SK-N-SH treated with all-trans-retinoic acid at 6 μM for 48 hours (cell line): Measurements from ENCODE around the gene TMEM132A.

ENCODE experiments used
- BACH2 ChIP-seq: fragments of 250-450 bp; sonication (Bioruptor Pico); IDR thresholded peaks from 2 replicates; pipeline ENCODE4 v1.9.0; 2021; ENCODE audit warnings: mild to moderate bottlenecking, borderline replicate concordance
- CSDC2 ChIP-seq: fragments of 250-450 bp; sonication (Bioruptor Pico); IDR thresholded peaks from 2 replicates; pipeline ENCODE4 v1.5.0; 2020; ENCODE audit warnings: mild to moderate bottlenecking, moderate library complexity
- GLIS3 ChIP-seq: fragments of 250-450 bp; sonication (Bioruptor Pico); IDR thresholded peaks from 2 replicates; pipeline ENCODE4 v1.5.0; 2020; ENCODE audit warnings: mild to moderate bottlenecking, moderate library complexity
- OSR1 ChIP-seq: fragments of 250-450 bp; sonication (Bioruptor Pico); IDR thresholded peaks from 2 replicates; pipeline ENCODE4 v1.8.0; 2022; ENCODE audit warnings: moderate library complexity, mild to moderate bottlenecking, inconsistent platforms
- PATZ1 ChIP-seq: fragments of 250-450 bp; sonication (Bioruptor Pico); IDR thresholded peaks from 2 replicates; pipeline ENCODE4 v1.8.0; 2020; ENCODE audit warnings: mild to moderate bottlenecking, moderate library complexity, borderline replicate concordance
- POU6F1 ChIP-seq: fragments of 250-450 bp; sonication (Bioruptor Pico); IDR thresholded peaks from 2 replicates; pipeline ENCODE4 v1.8.0; 2021; ENCODE audit warnings: low read depth, mild to moderate bottlenecking, moderate library complexity, borderline replicate concordance
- PPARA ChIP-seq: fragments of 250-450 bp; sonication (Bioruptor Pico); IDR thresholded peaks from 2 replicates; pipeline ENCODE4 v1.5.0; 2020; ENCODE audit warnings: mild to moderate bottlenecking, borderline replicate concordance
- RARB ChIP-seq: fragments of 250-450 bp; sonication (Bioruptor Pico); IDR thresholded peaks from 2 replicates; pipeline ENCODE4 v1.8.0; 2021; ENCODE audit warnings: mild to moderate bottlenecking, moderate library complexity
- TCF4 ChIP-seq: fragments of 250-450 bp; sonication (Bioruptor Pico); IDR thresholded peaks from 2 replicates; pipeline ENCODE4 v1.8.0; 2021; ENCODE audit warnings: mild to moderate bottlenecking, moderate library complexity, borderline replicate concordance
- TOX ChIP-seq: fragments of 250-450 bp; sonication (Bioruptor Pico); IDR thresholded peaks from 2 replicates; pipeline ENCODE4 v1.8.0; 2021; ENCODE audit warnings: mild to moderate bottlenecking, moderate library complexity, borderline replicate concordance
- ZC3H10 ChIP-seq: fragments of 250-450 bp; sonication (Bioruptor Pico); IDR thresholded peaks from 2 replicates; pipeline ENCODE4 v1.5.1; 2021; ENCODE audit warnings: mild to moderate bottlenecking, moderate library complexity
- ZFP3 ChIP-seq: fragments of 250-450 bp; sonication (Bioruptor Pico); IDR thresholded peaks from 2 replicates; pipeline ENCODE4 v1.5.0; 2020; ENCODE audit warnings: mild to moderate bottlenecking, moderate library complexity
- ZNF70 ChIP-seq: fragments of 450-650 bp; formaldehyde crosslinking; IDR thresholded peaks from 2 replicates; pipeline ENCODE4 v1.5.0; 2020; ENCODE audit warnings: mild to moderate bottlenecking, moderate library complexity

GRCh38 chr11:60927061-60927592 is 2.9 kb downstream of the TMEM132A start:
- TF ChIP-seq PATZ1 (CRISPR knock-in tag) (no peak), ZFP3 (CRISPR knock-in tag) (no peak), OSR1 (CRISPR knock-in tag) (no peak), TOX (CRISPR knock-in tag) (no peak), PPARA (CRISPR knock-in tag) (no peak), RARB (no peak), GLIS3 (no peak), ZNF70 (CRISPR knock-in tag) (no peak), CSDC2 (CRISPR knock-in tag) (no peak), TCF4 (CRISPR knock-in tag) (no peak), POU6F1 (CRISPR knock-in tag) (no peak), ZC3H10 (CRISPR knock-in tag) (no peak), BACH2 (CRISPR knock-in tag) (no peak)
